ENCODE data around the gene GBF1. TPM values are rescaled to one million over a fixed set of nuclear protein-coding genes. Genes with fewer than 3 reads are reported as not detected.
A peak's percentile ranks its signal among the peaks of the same experiment; 100 is the strongest.

GBF1 gene
- total RNA-seq, 2 donors from 2014 or later, result 44.2 to 47.6 TPM

DNA sequence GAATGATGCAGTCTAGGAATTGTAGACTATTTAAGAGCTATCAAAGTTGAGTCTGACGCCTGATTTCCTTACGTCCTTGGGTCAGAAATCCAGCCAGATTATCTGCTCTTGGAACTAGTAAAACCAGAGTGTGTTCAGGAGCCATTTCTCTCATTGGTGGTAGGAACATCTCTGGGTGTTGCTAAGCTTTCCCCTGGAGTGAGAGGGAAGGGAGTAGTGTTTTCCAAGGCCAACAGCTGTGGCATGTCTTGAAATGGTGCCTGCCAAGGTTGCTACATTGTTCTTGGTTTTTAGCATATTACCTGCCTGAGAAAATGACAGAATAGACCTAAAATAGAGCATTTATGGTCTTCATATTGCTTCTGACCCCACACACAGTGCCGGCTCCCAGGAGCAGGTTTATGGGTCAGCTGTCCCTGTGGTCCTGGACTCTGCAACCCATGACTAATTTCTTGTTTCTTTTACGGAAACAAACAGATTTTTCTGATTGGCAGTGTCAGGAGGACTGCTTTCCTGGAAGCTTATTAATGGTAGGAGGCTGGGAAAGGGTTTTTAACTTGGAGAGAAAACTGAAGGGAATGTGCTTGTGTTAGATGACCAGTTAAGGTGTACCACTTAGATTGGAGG is 17.5 kb downstream of the GBF1 start:
- ATAC-seq (replicated peaks in 1 of 2), result no peak
- H3K4me1 Mint-ChIP-seq (ENCODE audit: low read depth), result peaks cover 39% of the 10 kb centered on the region
- DNase-seq, result no peak
- H3K27me3 Mint-ChIP-seq (ENCODE audit: low read depth), result no peaks in the 10 kb centered on the region
- no peak overlapping the region for H3K4me3 Mint-ChIP-seq
- peaks cover 0 to 3% of the 10 kb centered on the region in 2 donors for H3K36me3 Mint-ChIP-seq (ENCODE audit: insufficient read depth in 2 of 2)
- H3K27ac Mint-ChIP-seq, result no peak overlapping the region
- no peaks in the 10 kb centered on the region for H3K9me3 Mint-ChIP-seq

DNA sequence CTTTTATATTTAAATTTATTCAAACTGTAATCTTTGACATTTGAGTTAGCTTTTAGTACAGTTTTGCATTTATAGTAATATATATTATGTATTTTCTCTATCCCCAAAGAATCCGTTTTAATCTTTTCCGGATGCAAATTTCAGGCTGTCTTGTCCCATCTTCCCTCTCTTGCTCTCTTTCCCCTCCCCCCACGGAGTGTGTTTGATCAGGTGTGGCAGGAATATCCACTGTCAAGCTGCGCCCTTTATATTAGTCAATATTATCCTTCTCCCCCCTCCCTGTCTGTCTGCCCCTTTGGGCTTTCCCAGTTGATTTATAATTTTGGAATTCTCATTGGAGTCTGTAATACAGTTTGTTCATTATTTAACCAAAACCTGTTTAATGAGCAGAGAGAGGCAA is 19.0 kb downstream of the GBF1 start:
- Mint-ChIP-seq H3K9me3 (no peaks in the 10 kb centered on the region), H3K36me3 (ENCODE audit: insufficient read depth in 2 of 2) (peaks cover 0 to 5% of the 10 kb centered on the region in 2 donors), H3K4me1 (ENCODE audit: low read depth) (peaks cover 54% of the 10 kb centered on the region), H3K27ac (no peak overlapping the region), H3K27me3 (ENCODE audit: low read depth) (no peaks in the 10 kb centered on the region), H3K4me3 (no peak overlapping the region)
- DNase-seq (no peak), ATAC-seq (replicated peaks in 1 of 2) (no peak)

DNA sequence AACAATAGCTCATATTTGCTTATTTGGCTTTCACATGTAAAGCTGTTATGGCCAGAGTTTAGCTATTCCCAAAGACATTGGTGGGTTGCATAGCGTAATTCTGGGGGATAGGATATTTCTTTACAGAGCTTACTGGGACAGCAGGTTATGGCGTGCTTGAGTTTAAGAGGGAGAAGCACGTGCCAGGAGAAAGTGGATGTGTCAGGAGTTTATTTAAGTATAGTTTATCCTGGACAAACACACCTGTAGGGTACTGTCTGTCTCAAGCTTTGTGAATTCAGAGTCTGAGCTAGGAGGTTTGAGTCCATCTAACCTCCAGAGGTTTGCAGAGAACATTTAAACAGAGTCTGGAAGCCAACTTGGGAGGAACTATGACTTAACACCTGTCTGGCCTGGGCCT is 21.3 kb downstream of the GBF1 start:
- peaks cover 49% of the 10 kb centered on the region for H3K4me1 Mint-ChIP-seq (ENCODE audit: low read depth)
- no peaks in the 10 kb centered on the region for H3K27me3 Mint-ChIP-seq (ENCODE audit: low read depth)
- peaks cover 0 to 4% of the 10 kb centered on the region in 2 donors for H3K36me3 Mint-ChIP-seq (ENCODE audit: insufficient read depth in 2 of 2)

DNA sequence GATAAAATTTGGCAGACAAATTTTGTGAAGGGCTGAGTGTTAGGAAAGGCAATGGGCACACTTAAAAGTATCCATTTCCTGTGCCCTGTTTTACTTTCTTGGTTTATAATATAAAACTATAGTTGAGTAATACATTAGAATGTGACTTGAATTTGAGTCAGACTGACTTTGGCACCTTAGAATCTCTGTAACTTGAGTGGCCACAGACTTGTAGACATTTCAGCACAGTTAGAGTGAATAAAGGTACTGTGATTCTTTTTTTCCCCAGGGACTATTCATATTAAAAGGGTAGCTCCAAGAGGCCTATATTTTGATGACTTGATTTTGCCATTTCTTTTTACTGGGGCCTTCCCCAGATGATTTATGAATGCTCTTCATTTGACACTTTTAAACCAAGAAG is 22.4 kb downstream of the GBF1 start:
- peak; percentile 90 to 96 for ATAC-seq (replicated peaks in 1 of 2)
- Mint-ChIP-seq H3K36me3 (ENCODE audit: insufficient read depth in 2 of 2) (peaks cover 0 to 7% of the 10 kb centered on the region in 2 donors), H3K4me3 (peak overlapping the region; percentile 34 to 71), H3K4me1 (ENCODE audit: low read depth) (peaks cover 45% of the 10 kb centered on the region), H3K27ac (peak overlapping the region; percentile 85), H3K27me3 (ENCODE audit: low read depth) (no peaks in the 10 kb centered on the region), H3K9me3 (no peaks in the 10 kb centered on the region)
- DNase-seq, result no peak

More for the DNA sequence above, 21.3 kb downstream of the GBF1 start:
- no peaks in the 10 kb centered on the region for H3K9me3 Mint-ChIP-seq
- peak overlapping the region in 1 of 2 donors; percentile 19 for H3K4me3 Mint-ChIP-seq
- ATAC-seq (replicated peaks in 1 of 2), result no peak
- no peak for DNase-seq
- H3K27ac Mint-ChIP-seq, result peak overlapping the region; percentile 43

DNA sequence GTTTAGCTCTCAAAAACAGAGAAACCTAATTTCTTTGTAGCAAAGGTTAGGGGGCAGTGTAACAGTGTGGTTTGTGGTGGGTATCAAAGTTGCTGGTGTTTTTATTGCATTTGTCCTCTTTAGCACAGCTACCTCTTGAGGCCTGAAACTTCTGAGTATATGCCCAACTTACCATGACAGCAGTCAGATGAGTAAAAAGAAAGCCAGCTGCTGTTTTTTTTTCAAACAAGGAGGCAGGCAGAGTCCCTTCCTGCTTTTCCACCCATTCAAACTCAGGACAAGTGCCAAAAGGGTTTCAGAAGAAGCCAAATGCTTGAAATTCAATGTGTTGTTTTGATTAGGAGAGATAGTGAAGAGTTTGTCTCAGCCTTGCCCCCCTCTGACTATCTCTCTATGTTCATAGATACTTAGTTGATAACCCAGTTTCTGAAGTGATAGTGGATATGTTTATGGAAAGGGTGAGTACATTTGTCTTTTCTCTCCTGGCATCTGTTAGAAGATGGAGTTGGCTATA is 23.1 kb downstream of the GBF1 start:
- Mint-ChIP-seq H3K4me3 (peak overlapping the region; percentile 34 to 71), H3K9me3 (no peaks in the 10 kb centered on the region), H3K4me1 (ENCODE audit: low read depth) (peaks cover 50% of the 10 kb centered on the region), H3K27me3 (ENCODE audit: low read depth) (no peaks in the 10 kb centered on the region), H3K27ac (peak overlapping the region; percentile 85), H3K36me3 (ENCODE audit: insufficient read depth in 2 of 2) (peaks cover 0 to 7% of the 10 kb centered on the region in 2 donors)
- no peak for DNase-seq
- peak; percentile 57 to 68 for ATAC-seq (replicated peaks in 1 of 2)

DNA sequence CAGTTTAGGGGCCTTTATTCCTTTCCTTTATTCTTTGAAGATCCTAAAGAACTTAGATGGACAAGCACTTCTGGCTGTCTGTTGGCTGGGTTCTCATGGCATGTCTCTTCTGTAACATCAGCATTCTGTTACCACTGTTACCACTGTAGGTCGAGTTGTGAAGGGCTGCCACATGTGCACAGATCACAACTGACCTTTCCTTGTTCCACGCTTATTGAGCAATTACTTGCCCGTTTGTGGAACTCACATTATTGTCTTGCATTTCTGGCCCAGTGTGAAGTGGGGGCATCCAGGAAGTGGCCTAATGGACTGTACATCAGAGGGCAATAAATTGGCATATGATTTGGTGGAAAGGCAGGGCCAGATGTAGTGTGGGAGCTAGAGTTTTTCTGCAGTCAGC is 23.7 kb downstream of the GBF1 start:
- Mint-ChIP-seq H3K4me3 (peak overlapping the region in 1 of 2 donors; percentile 71), H3K27me3 (ENCODE audit: low read depth) (no peaks in the 10 kb centered on the region), H3K9me3 (no peaks in the 10 kb centered on the region), H3K36me3 (ENCODE audit: insufficient read depth in 2 of 2) (peaks cover 0 to 7% of the 10 kb centered on the region in 2 donors), H3K4me1 (ENCODE audit: low read depth) (peaks cover 56% of the 10 kb centered on the region), H3K27ac (peak overlapping the region; percentile 85)
- DNase-seq (no peak), ATAC-seq (replicated peaks in 1 of 2) (no peak)

DNA sequence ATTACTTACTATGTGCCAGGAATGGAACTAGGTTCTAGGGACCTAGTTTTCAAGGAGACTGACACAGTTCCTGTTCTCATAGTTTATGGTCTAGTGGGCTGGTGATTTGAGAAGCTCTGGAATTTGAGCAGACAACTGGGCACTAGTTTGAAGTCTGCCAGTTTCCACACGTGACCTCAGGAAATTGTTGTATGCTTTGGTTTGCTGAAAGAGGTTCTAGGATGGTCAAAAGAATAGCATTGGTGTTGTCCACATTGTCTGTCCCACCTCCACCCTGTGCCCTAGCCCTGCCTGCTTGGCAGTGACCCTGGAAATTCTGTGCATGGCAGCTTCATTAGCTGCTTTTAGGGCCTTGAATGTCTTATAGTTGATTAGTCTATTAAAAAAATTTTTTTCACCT is 28.7 kb downstream of the GBF1 start:
- no peaks in the 10 kb centered on the region for H3K27me3 Mint-ChIP-seq (ENCODE audit: low read depth)
- H3K27ac Mint-ChIP-seq, result no peak overlapping the region
- H3K9me3 Mint-ChIP-seq, result no peaks in the 10 kb centered on the region
- peaks cover 22% of the 10 kb centered on the region for H3K4me1 Mint-ChIP-seq (ENCODE audit: low read depth)
- ATAC-seq (replicated peaks in 1 of 2) (no peak), DNase-seq (no peak)
- no peak overlapping the region for H3K4me3 Mint-ChIP-seq
- H3K36me3 Mint-ChIP-seq (ENCODE audit: insufficient read depth in 2 of 2), result peaks cover 0 to 11% of the 10 kb centered on the region in 2 donors

DNA sequence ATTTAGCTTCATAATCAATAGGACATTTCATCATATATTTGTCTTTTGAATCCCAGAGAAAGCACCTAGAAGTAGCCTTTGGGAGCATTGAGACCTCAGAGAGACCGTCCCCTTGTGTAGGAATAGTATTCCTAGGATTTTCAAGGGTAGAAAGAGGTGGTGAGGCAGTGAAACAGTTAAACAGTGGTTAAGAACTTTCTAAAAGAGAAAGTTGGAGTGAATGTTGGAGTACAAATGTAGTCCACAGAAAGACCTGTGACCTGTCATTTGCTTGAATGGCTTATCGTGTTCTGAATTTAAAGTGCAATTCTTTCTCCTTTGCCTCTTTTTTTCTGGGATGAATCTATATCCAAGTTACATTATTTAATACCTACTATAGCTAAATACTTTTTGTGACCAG is 30.0 kb downstream of the GBF1 start:
- ATAC-seq (replicated peaks in 1 of 2), result no peak
- Mint-ChIP-seq H3K27me3 (ENCODE audit: low read depth) (no peaks in the 10 kb centered on the region), H3K36me3 (ENCODE audit: insufficient read depth in 2 of 2) (peaks cover 0 to 9% of the 10 kb centered on the region in 2 donors), H3K9me3 (no peaks in the 10 kb centered on the region), H3K4me3 (no peak overlapping the region), H3K27ac (no peak overlapping the region), H3K4me1 (ENCODE audit: low read depth) (peaks cover 30% of the 10 kb centered on the region)
- no peak for DNase-seq

DNA sequence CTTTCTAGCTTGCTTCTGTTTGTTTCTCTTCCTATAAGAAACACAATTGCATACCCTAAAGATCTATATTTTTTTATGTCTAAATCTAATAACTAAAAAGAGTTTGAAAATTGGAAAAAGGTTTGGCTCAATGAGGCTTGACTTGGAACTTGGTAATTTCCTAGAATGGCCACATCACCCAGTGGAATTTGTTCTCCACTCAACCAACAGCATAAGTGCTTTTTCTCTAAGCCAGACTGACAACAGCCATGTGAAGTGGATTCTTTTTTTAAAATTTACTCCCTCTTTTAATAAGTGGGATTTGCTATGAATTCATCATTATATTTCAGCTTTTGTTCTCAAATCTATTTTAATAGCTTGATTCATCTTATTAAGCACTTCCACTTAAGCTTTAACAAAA is 33.8 kb downstream of the GBF1 start:
- Mint-ChIP-seq H3K27me3 (ENCODE audit: low read depth) (no peaks in the 10 kb centered on the region), H3K27ac (no peak overlapping the region), H3K36me3 (ENCODE audit: insufficient read depth in 2 of 2) (peaks cover 0 to 4% of the 10 kb centered on the region in 2 donors), H3K4me3 (no peak overlapping the region), H3K9me3 (no peaks in the 10 kb centered on the region), H3K4me1 (ENCODE audit: low read depth) (peaks cover 46% of the 10 kb centered on the region)
- ATAC-seq (replicated peaks in 1 of 2) (no peak), DNase-seq (no peak)

DNA sequence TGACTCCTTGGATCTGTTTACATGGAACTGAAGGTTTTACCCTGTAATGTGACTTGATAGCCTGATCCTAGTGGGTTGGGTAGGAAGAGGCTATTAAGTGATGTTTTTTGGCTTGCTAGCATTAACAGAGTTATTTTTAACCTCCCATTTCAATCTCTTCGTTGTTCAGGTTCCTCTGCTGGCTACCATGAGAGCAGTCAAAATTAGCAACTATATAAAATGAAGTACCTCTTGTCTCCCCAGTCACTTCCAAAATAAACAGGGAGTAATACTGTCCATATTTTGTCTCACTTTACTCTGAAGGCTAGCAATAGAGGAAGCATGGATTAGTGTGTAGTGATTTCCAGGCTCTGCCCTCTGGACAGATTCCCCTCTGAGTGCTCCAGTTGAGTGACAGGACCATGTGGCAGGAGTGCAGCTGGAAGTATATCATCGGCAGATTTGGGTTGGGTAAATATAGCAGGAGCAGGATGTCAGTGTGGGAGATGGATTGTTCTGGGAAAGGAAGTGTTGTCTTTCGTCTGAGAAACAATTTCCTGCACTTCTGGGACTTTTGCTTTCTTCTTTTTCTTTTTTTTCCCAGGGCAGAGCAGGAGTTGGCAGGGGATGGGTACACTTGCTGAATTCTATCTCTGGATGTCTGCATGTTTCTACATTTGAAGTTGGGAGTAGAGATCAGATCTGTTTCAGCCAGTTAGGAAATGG is 35.2 kb downstream of the GBF1 start:
- no peaks in the 10 kb centered on the region for H3K27me3 Mint-ChIP-seq (ENCODE audit: low read depth)
- no peaks in the 10 kb centered on the region for H3K9me3 Mint-ChIP-seq
- H3K4me1 Mint-ChIP-seq (ENCODE audit: low read depth), result peaks cover 60% of the 10 kb centered on the region
- peak overlapping the region; percentile 32 to 47 for H3K4me3 Mint-ChIP-seq
- H3K36me3 Mint-ChIP-seq (ENCODE audit: insufficient read depth in 2 of 2), result peaks cover 0 to 4% of the 10 kb centered on the region in 2 donors
- no peak for DNase-seq
- H3K27ac Mint-ChIP-seq, result peak overlapping the region; percentile 8
- no peak for ATAC-seq (replicated peaks in 1 of 2)

DNA sequence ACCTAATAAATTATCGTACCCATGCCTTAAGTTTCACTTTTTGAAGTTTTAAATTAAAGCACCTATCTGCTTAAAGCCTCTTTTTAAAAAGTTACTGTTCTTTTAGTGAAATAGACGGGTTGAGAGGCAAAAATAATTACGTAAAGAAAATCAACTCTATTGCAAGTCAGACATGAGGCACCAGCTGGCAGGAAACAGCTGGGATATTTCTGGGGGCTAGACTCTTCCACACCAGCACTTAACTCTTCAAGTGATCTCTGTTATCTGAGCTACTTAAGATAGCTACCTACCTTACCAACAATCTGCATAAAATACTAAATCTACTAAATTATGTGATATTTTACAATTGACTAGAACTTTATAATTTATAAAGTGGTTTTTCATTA is 35.8 kb downstream of the GBF1 start:
- Mint-ChIP-seq H3K4me3 (peak overlapping the region; percentile 32 to 47), H3K9me3 (no peaks in the 10 kb centered on the region), H3K4me1 (ENCODE audit: low read depth) (peaks cover 65% of the 10 kb centered on the region), H3K36me3 (ENCODE audit: insufficient read depth in 2 of 2) (peaks cover 0 to 4% of the 10 kb centered on the region in 2 donors), H3K27me3 (ENCODE audit: low read depth) (no peaks in the 10 kb centered on the region), H3K27ac (peak overlapping the region; percentile 8)
- DNase-seq (no peak), ATAC-seq (replicated peaks in 1 of 2) (no peak)

DNA sequence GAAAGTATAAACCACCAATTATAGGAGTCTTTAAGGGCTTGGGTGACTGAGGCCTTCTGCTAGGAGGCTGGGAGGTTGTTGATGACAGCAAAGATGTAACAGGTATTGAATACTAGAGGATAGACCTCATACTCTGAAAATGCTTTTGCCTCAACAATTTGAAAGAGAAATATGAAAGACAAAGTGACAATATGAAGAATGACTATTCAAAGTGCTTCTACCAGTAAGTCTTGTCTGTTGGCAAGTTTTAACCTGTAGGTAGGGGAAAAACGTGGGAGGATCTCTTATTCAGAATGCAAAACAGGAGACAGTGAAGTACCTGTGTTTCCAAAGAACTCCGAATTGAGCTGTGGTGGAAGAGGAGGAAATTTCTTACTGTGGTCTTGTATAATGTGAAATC is 38.2 kb downstream of the GBF1 start:
- peak overlapping the region; percentile 35 to 62 for H3K4me3 Mint-ChIP-seq
- peak; percentile 49 to 63 for ATAC-seq (replicated peaks in 1 of 2)
- H3K27ac Mint-ChIP-seq, result peak overlapping the region; percentile 78

DNA sequence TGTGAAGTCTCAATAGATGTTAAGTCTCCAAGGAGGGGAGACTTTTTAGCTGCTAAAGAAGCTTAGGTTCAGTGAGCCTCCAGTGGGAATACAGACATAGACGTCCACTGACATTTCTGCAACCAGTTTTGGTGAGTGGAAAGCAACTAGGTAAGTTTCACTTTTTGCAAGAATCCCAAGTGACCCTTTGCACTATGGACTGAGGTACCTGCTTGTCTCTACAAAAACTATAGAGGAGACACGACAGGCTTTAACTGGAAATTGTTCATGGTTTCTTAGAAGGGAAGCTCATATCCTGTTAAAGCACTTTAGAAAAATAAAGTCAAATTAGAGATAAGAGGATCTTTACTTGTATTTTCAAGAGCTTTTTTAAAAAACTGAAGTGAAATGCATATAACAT is 38.6 kb downstream of the GBF1 start:
- no peak for ATAC-seq (replicated peaks in 1 of 2)

More for the DNA sequence above, 38.2 kb downstream of the GBF1 start:
- no peak for DNase-seq
- no peaks in the 10 kb centered on the region for H3K27me3 Mint-ChIP-seq (ENCODE audit: low read depth)
- H3K9me3 Mint-ChIP-seq, result no peaks in the 10 kb centered on the region
- peaks cover 85% of the 10 kb centered on the region for H3K4me1 Mint-ChIP-seq (ENCODE audit: low read depth)
- H3K36me3 Mint-ChIP-seq (ENCODE audit: insufficient read depth in 2 of 2), result peaks cover 0 to 5% of the 10 kb centered on the region in 2 donors

More for the DNA sequence above, 38.6 kb downstream of the GBF1 start:
- H3K27ac Mint-ChIP-seq, result peak overlapping the region; percentile 78
- H3K27me3 Mint-ChIP-seq (ENCODE audit: low read depth), result no peaks in the 10 kb centered on the region
- peak overlapping the region; percentile 35 to 62 for H3K4me3 Mint-ChIP-seq
- peaks cover 0 to 5% of the 10 kb centered on the region in 2 donors for H3K36me3 Mint-ChIP-seq (ENCODE audit: insufficient read depth in 2 of 2)
- H3K9me3 Mint-ChIP-seq, result no peaks in the 10 kb centered on the region
- no peak for DNase-seq
- H3K4me1 Mint-ChIP-seq (ENCODE audit: low read depth), result peaks cover 82% of the 10 kb centered on the region
